HG03575 (cell line): ENCODE measurements around the gene ITGB4.

Experiments used
- ATAC-seq: cut with Tn5 transposase; IDR thresholded peaks from one replicate; pipeline ENCODE4 v1.9.1; 2021; ENCODE audit not compliant: unreplicated experiment, insufficient number of reproducible peaks, low FRiP score; ENCODE audit errors: extremely low read depth

The ITGB4 gene

DNA sequence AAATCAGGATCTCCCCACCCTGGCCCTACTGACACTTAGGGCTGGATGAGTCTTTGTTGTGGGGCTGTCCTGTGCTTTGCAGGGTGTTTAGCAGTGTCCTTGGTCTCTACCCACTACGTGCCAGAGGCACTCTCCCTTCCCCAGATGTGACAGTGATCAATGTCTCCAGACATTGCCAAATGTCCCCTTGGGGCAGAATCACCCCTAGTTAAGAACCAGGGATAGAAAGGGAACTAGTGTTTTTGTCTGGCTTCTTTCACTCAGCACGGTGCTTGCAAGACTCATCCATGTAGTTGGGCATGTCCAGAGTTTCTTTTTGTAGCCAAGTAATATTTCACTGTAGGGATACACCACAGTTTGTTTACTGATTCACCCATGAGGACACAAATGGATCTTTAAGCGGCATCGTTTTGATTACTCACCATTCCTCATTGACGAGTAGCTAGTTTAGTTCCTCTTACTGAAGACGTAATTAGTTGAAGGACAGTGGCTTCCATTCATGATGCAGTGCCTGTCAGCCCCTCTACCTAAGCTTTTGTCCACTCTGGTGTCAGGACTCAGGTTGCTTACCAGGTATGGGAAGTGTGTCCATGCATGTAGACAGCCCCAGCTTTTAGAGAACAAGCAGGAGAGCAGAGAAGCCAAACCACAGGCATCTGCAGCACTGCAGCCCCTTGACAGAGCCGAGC, 26.0 kb upstream of the ITGB4 start:
- no peak for ATAC-seq

DNA sequence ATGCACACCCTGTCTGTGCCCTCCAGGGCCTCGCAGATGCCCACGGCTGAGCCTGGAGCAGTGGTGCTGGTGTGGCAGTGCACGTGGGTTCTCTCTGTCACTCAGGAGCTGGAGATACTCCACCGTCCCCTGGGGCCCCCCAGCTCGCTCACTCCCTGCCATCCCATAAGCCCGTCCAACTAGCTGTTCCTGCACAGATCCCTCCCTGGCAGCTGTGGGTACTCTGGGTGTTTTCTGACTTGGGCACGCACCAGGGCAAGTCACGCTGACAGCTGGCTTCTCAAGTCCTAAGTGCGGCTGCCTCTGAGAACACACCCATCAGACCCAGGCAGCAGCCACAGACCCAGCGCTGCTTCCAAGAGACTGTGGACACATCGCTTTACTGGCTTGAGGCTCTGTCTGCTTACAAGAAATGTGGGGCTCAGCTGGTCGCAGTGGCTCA, 25.4 kb upstream of the ITGB4 start:
- ATAC-seq: no peak

DNA sequence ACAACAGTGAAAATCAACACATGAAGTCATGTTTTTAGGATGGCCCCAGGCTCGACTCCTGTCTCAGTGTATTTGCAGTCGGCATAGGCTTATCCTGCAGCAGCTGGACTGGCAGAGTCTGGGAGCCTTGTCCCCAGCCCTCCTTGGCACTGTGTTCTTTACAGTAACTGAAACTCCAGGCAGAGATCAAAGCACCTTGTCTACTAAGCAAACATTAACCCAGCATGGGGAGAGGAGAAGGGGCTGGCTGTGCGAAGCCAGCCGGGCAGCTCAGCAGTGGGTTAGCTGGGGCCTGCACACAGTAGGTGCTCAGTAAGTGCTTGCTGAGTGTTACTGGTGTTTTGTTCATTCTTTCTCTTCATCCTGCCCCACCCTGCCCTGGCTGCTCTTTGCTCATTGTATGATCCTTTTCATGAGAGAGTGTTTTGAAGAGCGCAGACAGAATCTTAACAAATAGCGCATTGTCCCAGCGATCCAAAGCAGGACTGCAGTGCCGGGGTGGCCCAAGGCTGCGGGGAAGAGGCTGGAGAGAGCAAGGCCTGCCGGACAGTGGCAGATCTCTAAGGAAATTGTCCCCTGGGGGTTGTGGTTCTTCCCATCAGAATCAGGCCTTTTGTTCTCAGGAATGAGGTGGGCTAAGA, 23.5 kb upstream of the ITGB4 start:
- ATAC-seq: no peak

DNA sequence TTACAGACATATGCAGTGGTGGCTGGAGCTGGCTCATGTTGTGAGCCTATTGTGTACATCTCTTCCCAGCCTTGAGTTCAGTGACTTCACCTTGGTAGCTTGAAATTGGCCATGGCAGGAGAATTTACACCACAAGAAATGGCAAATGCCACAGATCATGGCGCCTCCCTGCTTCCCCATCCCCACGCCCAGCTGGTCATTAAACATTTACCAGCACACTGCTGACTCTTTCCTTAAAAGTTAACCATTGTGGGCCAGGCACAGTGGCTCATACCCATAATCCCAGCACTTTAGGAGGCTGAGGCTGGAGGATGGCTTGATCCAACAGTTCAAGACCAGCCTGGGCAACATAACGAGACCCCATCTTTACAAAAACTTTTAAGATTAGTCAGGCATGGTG, 22.6 kb upstream of the ITGB4 start:
- ATAC-seq: no peak

DNA sequence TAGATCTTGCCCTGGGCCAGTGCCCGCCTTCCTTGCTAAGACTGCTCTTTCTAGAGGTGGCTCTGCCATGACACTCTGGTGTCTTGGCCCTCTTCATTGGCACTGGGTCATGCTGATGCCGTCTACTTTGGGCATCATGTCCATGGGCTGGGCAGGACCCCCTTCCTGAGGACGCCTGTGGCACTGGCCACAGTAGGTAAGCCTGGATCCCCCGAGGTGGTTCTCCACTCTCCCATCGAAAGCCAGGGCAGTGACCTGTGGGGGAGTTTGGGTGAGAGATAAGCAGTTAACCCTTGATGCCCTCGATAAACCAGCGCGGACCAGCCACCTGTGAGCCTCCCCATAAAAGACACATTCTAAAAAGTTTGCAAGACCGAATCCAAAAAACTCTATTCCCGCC, 20.0 kb upstream of the ITGB4 start:
- ATAC-seq: no peak

DNA sequence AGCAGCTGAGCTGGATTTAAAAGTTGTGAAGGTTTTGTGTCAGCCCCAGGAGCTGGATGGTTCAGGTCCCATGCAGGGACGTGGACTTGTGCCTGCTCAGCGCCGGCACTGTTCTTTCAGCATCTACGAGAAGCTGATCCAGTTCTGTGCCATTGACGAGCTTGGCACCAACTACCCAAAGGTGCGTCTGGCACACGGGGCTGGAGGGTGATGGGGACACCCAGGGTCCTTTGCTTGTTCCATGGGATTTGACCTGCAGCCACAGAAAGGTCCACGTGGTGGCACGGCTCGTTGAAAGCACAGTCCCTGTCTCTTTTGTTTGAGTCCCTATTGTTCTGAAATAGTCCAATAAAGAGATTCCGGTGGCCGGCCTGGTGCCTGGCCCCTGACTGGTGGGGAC, 18.1 kb upstream of the ITGB4 start:
- ATAC-seq: no peak

DNA sequence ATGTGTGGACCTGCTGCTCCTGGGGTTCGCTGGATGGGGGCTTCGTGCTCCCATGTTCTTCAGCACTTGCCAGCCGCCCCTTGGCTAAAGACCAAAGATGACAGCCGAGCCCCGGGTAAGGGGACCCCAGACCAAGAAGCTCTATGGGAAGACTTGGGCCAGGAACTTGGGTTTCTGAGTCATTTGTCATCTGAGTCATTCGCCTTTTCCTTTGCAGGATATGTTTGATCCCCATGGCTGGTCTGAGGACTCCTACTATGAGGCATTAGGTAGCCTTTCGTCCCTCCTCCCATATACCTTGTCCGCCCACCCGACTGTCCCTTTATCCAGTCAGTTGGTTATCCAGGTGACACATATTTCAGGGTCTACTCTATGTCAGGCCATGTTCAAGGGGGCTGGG, 17.7 kb upstream of the ITGB4 start:
- no peak for ATAC-seq

DNA sequence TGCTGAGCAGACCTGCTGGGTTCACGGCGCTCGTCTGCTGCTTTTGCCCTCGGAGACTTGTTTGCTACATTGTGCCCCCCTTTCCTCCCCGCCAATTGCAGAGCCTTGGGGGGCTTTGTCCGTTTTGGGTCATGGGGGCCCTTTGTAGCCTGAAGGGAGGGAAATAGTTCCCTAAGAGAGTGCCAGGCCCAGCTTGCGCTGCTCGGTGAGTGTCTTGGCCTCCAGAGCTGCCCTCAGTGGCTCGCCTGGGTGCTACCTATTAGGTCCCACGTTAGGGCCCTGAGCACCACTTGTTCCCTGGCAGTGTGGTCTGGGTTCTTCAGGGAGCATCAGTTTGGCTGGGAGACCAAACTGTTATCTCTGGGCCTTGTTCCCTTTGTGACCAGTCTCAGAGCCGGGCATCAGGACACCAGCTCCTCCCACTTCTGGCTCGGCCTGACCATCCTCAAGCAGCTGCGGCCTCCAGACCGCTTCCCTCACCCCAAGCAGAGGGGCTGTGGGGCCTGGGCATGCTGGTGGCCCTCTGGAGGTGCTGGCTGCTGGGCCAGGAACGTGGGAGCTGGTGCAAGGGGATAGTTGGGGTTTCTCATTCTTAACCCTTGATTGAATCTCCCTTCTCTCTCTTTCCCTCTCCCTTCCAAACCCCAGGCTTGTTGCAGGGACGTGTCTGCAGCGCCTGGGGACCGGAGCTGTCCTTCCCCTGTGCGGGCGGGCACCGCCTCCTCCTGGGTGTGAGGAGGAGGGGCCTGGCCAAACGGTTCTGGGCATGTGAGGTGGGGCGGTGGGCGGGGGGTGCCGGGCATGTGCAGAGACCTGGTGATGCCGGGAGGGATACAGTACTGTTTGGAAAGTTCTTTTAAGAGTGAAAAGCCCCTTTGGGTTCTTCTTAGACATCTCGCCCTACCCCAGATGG, 16.0 kb upstream of the ITGB4 start:
- no peak for ATAC-seq

DNA sequence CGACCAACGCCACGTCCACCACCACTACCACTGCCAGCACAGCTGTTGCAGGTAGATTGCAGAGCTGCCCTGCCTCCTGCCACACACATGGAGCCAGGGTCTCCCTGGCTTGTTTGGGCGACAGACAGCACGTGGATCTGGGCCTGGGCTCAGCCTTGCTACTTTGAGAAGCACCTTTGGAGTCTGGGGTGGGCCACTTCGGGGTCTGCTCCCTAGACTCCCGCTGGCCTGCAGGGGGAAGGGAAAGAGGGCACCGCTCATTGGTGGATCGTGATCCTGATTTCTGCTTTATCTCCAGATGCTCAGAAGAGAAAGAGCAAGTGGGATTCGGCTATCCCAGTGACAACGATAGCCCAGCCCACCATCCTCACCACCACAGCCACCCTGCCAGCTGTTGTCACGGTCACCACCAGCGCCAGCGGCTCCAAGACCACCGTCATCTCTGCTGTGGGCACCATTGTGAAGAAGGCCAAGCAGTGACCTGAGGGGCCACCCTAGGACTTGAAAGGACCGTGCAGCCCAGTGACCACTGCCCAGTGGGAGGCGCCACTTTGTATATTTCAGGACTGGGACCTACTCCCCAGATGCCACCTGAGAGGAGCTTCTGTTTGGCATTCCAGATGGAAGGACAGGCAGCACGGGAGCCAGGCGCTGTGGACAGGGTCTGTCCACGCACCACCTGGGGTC, 15.1 kb upstream of the ITGB4 start:
- ATAC-seq: no peak

DNA sequence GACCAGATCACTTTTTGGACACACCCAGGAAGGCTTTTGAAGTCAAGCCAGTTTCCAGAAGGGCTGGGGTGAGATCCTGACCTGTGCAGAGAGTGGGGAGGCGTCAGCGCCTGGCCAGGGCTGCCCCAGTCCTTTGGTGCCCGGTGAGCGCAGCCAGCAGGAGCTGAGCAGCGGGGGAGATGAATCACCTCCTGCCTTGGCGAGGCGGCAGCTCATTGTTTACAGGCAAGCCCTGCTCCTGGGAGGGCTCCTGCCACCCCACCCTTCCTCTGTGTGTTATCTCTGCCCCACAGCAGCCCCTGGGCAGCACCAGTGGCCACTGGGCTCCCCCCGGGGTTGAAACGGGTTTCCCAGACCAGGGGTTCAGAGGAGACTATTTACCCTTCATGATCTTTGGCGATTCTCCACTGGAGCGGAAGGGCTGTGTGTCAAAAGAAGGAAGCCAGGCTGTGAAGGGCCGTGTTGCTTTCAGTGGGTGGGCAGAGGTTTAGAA, 14.1 kb upstream of the ITGB4 start:
- ATAC-seq: no peak

DNA sequence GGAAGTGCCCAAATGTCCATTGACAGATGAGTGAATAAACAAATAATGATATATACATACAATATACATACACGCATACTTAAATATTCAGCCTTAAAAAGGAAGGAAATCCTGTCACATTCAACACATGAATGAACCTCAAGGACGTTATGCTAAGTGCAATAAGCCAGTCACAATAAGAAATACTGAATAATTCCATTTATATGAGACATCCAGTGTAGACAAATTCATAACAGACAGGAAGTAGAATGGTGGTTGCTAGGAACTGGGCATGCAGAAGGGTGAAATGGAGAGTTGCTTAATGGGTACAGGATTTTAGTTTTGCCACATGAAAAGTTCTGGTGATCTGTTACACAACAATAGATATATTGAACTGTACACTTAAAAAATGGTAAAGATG, 8.8 kb upstream of the ITGB4 start:
- no peak for ATAC-seq

DNA sequence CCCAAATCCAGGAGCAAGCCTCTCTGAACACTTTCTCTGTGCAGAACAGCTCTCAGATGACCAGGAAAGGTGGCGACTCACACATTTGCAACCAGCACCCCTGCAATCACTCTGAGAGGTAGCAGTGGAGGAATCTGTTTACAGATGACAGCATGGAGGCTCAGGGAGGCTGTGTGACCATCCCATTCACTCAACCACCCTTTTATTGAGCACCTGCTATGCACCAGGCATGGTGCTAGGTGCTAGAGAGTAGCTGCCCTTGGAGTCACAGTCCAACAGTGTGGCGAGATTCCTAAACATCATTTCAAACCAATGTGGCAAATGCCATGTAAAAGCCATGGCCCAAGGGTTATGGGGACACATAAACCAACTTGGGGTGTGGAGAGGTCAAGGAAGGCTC, 1.5 kb upstream of the ITGB4 start:
- no peak for ATAC-seq

DNA sequence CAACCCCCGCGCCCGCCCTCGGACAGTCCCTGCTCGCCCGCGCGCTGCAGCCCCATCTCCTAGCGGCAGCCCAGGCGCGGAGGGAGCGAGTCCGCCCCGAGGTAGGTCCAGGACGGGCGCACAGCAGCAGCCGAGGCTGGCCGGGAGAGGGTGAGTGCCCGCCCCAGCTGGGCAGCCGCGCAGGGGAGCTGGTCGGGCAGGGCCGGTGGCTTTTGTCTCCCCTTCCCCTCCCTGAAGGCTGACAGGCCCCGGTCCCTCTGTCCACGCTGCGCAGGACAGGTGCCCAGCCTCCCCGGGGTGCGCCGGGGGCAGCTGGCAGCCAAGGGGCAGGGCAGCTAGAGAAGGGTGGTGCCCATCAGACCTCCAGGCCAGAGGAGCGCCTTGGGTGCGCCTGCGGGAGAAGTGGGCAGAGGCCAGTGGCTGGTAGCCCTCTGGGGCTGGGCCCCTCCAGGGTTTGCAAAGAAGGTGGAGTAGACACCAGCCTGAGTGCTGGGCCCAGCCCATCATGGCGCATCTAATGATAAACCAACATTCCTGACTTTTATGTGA, 278 bp downstream of the ITGB4 start:
- no peak for ATAC-seq

DNA sequence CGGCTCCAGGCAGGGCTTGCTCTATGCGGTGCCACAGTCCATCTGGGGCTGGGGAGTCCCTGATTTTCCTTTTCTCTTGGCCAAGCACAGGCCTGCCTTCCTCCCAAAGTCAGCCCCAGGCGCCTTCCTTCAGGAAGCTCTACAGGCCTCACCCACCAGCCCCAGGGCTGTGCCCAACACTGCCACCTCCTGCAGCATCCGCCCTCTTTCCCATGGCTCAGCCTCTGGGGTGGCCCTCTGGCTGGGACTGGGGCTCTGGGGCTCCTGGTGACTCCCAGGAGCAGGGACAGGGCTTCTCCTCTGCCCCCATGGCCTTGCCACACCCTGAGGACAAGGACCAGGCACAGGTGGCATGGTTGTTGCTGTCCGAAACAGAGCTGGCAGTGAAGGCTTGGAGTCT, 817 bp downstream of the ITGB4 start:
- no peak for ATAC-seq

DNA sequence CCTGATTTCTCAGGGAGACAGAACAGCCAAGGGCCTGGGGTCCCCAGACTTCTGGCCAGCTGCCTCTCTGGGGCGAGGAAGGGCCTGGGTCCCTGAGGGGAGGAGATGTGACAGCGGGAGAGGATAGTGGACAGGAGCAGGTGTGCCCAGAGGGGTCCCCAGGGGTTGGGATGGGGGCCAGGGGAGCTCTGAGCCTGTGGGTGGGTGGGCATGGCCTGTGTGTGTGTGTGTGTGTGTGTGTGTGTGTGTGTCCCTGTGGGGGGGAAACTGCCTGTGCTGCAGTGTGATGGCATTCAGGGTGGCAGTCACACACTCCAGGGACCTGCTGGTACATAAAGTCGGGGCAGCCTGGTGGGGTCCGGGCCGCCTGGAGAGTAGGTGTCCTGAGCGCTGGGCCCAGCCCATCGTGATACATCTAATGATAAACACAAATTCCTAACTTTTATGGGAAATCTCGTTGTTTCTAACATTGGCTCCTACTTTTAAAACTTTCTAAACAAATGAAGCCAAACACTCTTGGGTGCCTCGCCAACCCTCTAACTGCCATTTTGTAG, 1.4 kb downstream of the ITGB4 start:
- no peak for ATAC-seq

DNA sequence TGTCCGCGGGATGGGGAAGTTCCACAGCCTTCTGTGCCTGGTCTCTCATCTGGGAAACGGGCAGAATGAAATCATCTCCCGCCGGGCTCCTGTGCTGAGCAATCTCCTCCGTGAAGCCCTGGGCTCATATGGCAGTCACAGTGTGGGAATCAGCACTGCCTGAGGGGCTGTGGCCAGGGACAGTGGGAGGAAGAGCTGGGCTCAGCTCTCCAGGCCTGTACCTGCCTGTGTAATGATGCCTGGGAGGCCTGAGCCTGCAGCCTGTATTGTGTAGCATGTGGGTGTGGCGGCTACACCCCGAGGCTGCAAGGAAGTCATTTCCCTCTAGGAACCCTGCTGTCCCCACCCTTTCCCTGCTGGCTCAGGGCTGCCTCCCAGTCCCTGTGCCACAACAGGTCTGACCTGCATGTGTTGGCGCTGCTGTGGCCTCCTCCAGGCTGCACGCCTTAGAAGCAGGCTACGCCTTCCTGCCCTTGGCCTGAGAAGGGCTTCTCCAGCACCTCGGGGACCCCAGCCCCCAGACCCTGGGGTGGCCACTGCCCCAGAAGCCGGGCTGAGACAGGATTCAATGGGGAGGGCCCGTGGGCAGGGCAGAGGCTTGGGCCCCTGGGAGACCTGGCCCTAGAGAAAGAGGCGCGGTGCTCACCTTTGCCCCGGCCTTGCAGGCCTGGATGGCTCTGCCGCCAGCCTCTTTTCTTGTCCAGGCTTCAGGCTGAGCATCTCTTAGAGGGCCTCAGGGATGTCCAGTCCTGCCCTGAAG, 2.1 kb downstream of the ITGB4 start:
- ATAC-seq: no peak

DNA sequence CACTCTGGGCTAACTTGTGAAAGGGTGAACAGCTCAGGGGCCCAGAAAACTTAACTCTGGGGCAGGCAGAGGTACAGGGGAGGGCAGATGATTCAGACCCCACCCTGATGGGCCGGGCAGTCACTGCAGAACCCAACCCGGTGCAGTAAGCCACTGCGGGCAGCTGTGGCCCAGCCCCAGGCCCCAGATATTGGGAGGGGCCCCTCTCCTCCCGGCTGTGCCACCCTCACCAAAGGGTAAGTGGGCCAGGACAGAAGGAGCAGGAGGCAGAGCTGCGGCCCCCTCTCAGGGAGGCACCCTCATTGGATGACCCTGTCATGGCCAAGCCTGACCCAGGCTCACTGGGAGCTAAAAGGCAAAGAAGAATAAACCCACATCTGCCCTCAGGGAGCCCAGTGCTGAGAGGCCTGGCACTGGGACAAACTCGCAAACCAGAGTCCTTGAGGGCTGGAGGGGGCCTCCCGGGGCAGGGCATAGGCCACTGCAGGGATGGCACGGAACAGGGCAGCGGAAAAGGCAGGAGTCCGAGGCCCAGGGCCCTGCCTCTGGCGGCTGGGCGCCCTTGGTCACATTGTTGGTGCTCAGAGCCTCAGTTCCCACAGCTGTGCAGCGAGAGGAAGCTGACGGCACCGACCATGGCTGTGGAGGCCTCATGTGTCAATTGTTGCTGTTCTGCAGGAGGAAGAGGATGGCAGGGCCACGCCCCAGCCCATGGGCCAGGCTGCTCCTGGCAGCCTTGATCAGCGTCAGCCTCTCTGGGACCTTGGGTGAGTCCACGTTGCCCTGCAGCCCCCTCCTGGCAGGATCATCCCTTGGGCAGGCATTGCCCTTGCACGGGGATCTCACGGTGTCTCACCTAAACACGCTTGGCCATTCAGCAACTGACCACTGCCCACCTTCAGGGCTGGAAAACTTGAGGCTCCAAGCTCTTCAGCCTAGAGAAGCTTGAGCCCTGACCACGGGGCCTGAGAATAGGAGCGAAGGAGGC, 3.1 kb downstream of the ITGB4 start:
- ATAC-seq: no peak
